HUES48 (cell line): ENCODE measurements around the gene GOLGA3.
"Not testable (repeated sequence)": the region's sequence is repeated elsewhere in the genome, so short reads cannot be mapped to it uniquely, and the experiment has no call there.

Experiments used
- H3K27ac ChIP-seq: one replicate; pipeline ENCODE4 v1.7.0; 2013; ENCODE audit warnings: low read depth, low read length, inconsistent platforms
- H3K27me3 ChIP-seq: 2 replicates; pipeline ENCODE4 v1.6.1; 2013; ENCODE audit warnings: mild to moderate bottlenecking, low read length; ENCODE audit not compliant: control insufficient read depth, insufficient read depth
- H3K36me3 ChIP-seq: 2 replicates; pipeline ENCODE4 v1.6.1; 2013; ENCODE audit warnings: low read length; ENCODE audit not compliant: control insufficient read depth, insufficient read depth
- H3K4me1 ChIP-seq: 2 replicates; pipeline ENCODE4 v1.6.1; 2013; ENCODE audit warnings: mild to moderate bottlenecking, low read length; ENCODE audit not compliant: control insufficient read depth, insufficient read depth
- H3K4me3 ChIP-seq: 2 replicates; pipeline ENCODE4 v1.5.1; 2013; ENCODE audit warnings: mild to moderate bottlenecking, low read depth, low read length
- H3K9ac ChIP-seq: 2 replicates; pipeline ENCODE4 v1.6.1; 2013; ENCODE audit warnings: mild to moderate bottlenecking, low read depth, low read length, moderate library complexity
- H3K9me3 ChIP-seq: 2 replicates; pipeline ENCODE4 v1.6.1; 2013; ENCODE audit warnings: low read length; ENCODE audit not compliant: control insufficient read depth, insufficient read depth

The GOLGA3 gene

GRCh38 chr12:132761032-132761920 is 67.4 kb downstream of the GOLGA3 start, which contains the start of gene ANKLE2:
Gene ANKLE2, minus strand, starts transcription at chr12:132761832. Its CDS starts 34 bp downstream, at chr12:132761798.
- Histone ChIP-seq H3K27ac (peak within 1 kb of the TSS; percentile 96), H3K4me3 (peak within 1 kb of the TSS; percentile 81), H3K27me3 (no peaks in the 10 kb centered on the region), H3K9me3 (no peaks in the 10 kb centered on the region), H3K9ac (peak within 1 kb of the TSS; percentile 91), H3K36me3 (peaks cover 17% of the 10 kb centered on the region), H3K4me1 (peaks cover 4% of the 10 kb centered on the region; the same call in 1 of the 2 replicates)

DNA sequence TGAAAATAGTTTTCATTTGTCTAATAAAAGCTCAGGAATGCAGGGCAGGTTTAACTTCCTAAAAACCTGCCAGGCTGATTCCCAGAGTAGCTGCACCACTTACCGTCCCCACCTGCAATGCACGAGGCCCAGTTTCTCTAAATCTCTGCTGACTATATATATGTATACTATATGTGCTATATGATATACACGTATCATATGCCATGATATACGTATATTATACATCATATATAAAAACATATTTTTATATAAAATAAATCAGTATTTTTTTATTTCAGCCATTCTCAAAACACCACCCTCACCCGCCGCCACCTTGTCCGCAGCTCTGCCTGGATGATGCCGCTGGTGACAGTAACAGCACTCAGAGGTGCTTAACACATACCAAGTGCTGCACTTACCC is 69.3 kb downstream of the GOLGA3 start:
- H3K36me3 ChIP-seq: peaks cover 24% of the 10 kb centered on the region
- no peak overlapping the region for H3K9ac ChIP-seq
- H3K4me1 ChIP-seq: peaks cover 4% of the 10 kb centered on the region; the same call in 1 of the 2 replicates
- no peak overlapping the region for H3K4me3 ChIP-seq
- H3K27me3 ChIP-seq: no peaks in the 10 kb centered on the region
- no peak overlapping the region for H3K27ac ChIP-seq
- no peaks in the 10 kb centered on the region for H3K9me3 ChIP-seq

DNA sequence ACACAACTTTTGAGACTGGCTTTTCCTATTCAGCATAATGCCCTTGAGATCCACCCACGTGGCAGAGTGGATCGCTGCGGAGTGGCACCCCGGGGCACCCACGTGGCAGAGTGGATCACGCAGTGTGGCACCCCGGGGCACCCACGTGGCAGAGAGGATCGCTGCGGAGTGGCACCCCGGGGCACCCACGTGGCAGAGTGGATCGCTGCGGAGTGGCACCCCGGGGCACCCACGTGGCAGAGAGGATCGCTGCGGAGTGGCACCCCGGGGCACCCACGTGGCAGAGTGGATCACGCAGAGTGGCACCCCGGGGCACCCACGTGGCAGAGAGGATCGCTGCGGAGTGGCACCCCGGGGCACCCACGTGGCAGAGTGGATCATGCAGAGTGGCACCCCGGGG is 69.8 kb downstream of the GOLGA3 start:
- H3K4me1 ChIP-seq, H3K27ac ChIP-seq, H3K4me3 ChIP-seq, H3K27me3 ChIP-seq, H3K9me3 ChIP-seq, H3K9ac ChIP-seq: not testable (repeated sequence)
- H3K36me3 ChIP-seq: peaks cover 28% of the 10 kb centered on the region

- no peak overlapping the region for H3K4me3 ChIP-seq
- no peaks in the 10 kb centered on the region for H3K4me1 ChIP-seq
- no peaks in the 10 kb centered on the region for H3K27me3 ChIP-seq
- H3K9ac ChIP-seq: no peak overlapping the region
- H3K27ac ChIP-seq: no peak overlapping the region
- H3K36me3 ChIP-seq: peaks cover 72% of the 10 kb centered on the region
- no peaks in the 10 kb centered on the region for H3K9me3 ChIP-seq
Observed at GRCh38 chr12:132754160-132754932, 74.3 kb downstream of the GOLGA3 start.

DNA sequence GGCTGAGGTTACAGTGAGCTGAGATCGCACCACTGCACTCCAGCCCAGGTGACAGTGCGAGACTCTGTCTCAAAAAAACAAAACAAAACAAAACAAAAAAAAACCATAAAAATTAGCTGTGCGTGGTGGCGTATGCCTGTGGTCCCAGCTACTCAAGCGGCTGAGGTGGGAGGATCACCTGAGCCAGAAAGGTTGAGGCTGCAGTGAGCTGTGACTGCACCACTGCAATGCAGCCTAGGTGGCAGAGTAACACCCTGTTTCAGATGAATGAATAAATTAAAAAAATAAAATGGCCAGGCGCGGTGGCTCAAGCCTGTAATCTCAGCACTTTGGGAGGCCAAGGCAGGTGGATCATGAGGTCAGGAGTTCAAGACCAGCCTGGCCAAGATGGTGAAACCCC is 75.0 kb downstream of the GOLGA3 start:
- H3K36me3 ChIP-seq: peaks cover 75% of the 10 kb centered on the region

DNA sequence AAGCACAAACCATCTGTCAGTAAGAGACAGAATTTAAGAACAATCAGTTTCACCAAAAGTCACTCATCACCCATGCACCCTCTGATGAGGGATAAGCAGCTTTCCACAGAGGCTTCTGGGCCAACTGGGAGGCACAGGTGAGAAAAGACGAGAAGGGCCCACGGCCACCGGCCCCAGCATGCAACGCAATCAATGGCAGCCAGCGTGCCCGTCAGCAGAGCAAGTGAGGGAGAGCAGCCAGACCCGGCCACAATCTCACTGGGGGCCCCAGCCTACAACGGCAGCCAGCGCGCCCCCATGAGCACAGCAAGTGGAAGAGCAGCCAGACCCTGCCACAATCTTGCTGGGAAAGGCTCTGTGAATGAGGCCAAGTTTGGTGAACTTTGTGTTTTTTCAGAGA is 80.3 kb downstream of the GOLGA3 start:
- H3K36me3 ChIP-seq: peaks cover 96% of the 10 kb centered on the region
- no peaks in the 10 kb centered on the region for H3K9me3 ChIP-seq
- no peaks in the 10 kb centered on the region for H3K27me3 ChIP-seq
- H3K4me3 ChIP-seq: no peak overlapping the region
- no peaks in the 10 kb centered on the region for H3K4me1 ChIP-seq
- no peak overlapping the region for H3K27ac ChIP-seq
- H3K9ac ChIP-seq: no peak overlapping the region

More for the DNA sequence above, 75.0 kb downstream of the GOLGA3 start:
- H3K27ac ChIP-seq, H3K4me3 ChIP-seq, H3K4me1 ChIP-seq, H3K9me3 ChIP-seq, H3K27me3 ChIP-seq, H3K9ac ChIP-seq: not testable (repeated sequence)

DNA sequence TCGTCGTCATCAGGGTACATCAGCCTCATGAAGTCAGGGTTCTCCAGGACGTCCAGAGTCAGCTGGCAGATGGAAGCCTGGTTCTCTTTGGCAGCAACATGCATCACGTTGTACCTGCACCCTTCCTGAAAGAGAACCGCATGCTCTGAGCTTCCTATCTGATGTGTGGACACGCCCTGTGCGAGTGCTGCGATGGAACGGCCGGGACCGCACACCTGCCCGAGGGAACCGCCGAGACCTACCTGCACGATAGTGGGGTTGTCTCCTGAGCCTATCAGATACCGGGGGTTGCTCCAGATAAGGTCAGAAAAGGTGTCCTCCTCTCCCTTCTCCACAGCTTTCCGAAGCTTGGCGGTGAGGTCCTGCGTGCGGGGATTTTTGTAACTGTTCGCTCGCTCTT is 80.8 kb downstream of the GOLGA3 start:
- Histone ChIP-seq H3K9ac (no peak overlapping the region), H3K4me1 (no peaks in the 10 kb centered on the region), H3K4me3 (no peak overlapping the region), H3K9me3 (no peaks in the 10 kb centered on the region), H3K27ac (no peak overlapping the region), H3K27me3 (no peaks in the 10 kb centered on the region), H3K36me3 (peaks cover 96% of the 10 kb centered on the region)

DNA sequence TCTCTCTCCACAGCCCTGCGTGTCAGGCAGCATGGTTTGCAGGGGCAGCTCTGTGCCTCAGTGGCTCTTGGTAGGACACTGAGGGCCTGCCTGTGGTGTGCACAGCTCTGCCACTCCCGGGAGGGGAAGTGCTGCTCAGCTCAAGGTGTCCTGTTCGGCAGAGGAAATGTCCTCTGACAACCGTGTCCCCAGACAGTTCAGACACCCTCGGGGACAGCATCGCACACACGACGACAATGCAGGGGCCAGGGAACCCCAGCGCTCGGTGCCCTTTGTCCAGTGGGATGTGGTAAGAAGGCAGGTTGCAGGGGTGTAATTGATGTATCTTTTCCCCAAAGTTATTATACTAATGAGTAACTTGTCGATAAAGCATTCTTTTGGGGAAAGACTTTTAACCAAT is 81.3 kb downstream of the GOLGA3 start:
- Histone ChIP-seq H3K4me1 (no peaks in the 10 kb centered on the region), H3K9me3 (no peaks in the 10 kb centered on the region), H3K27me3 (no peaks in the 10 kb centered on the region), H3K9ac (no peak overlapping the region), H3K27ac (no peak overlapping the region), H3K36me3 (peaks cover 96% of the 10 kb centered on the region), H3K4me3 (no peak overlapping the region)

- Histone ChIP-seq H3K27ac (no peak overlapping the region), H3K9me3 (no peaks in the 10 kb centered on the region), H3K36me3 (peaks cover 96% of the 10 kb centered on the region), H3K27me3 (no peaks in the 10 kb centered on the region), H3K9ac (no peak overlapping the region), H3K4me3 (no peak overlapping the region), H3K4me1 (no peaks in the 10 kb centered on the region)
Observed at GRCh38 chr12:132746613-132747012, 82.1 kb downstream of the GOLGA3 start.

DNA sequence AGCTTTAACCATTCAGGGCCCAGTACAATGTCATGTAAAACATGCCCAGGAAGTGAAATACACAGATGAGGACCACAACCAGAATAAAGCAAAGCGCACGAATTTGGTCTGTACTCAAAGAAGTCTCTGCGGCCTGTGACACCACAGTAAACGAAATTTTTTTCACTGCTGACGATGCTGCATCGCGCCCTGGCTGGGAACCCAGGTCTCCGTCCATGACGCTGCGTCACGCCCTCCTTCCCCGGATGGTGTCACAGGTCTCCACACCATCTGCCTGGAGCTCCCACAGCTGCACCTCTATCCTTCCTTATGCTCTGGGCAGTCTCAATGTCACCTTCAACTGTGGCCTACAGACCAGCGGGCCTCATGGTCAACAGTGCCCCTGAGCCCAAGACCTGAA is 84.8 kb downstream of the GOLGA3 start:
- Histone ChIP-seq H3K9me3 (no peaks in the 10 kb centered on the region), H3K36me3 (peaks cover 97% of the 10 kb centered on the region), H3K4me1 (no peaks in the 10 kb centered on the region), H3K27ac (no peak overlapping the region), H3K4me3 (no peak overlapping the region), H3K9ac (no peak overlapping the region; the same call in 1 of the 2 replicates), H3K27me3 (no peaks in the 10 kb centered on the region)

GRCh38 chr12:132741620-132742019 is 87.0 kb downstream of the GOLGA3 start:
- H3K9ac ChIP-seq: no peak overlapping the region
- H3K9me3 ChIP-seq: no peaks in the 10 kb centered on the region
- H3K4me3 ChIP-seq: no peak overlapping the region
- H3K36me3 ChIP-seq: peaks cover 94% of the 10 kb centered on the region
- no peak overlapping the region for H3K27ac ChIP-seq
- H3K27me3 ChIP-seq: no peaks in the 10 kb centered on the region
- H3K4me1 ChIP-seq: no peaks in the 10 kb centered on the region
